GM12878 (cell line): Measurements from ENCODE around the gene ENTREP1. TPM values are rescaled to one million over a fixed set of nuclear protein-coding genes. Genes with fewer than 3 reads are reported as not detected.

ENCODE experiments used
- ATAC-seq: fragments of 200-7000 bp; cut with Tn5 transposase; 3 replicates; pipeline ENCODE4 v1.9.1; 2020; ENCODE audit warnings: mild to moderate bottlenecking, moderate library complexity
- BruUV-seq: library from RNA; stranded (reverse); fragments of 400-500 nt; replicated peaks from 2 replicates; lab custom pipeline; 2021; lab: Mats Ljungman, UMichigan
- CTCF ChIA-PET: fragments of 300-600 bp; sonication (Branson Sonifier 250); formaldehyde crosslinking; extraction: SDS; loops from one replicate; lab custom pipeline; 2021; ENCODE audit warnings: inconsistent platforms; lab: Yijun Ruan, JAX
- POLR2A ChIA-PET: fragments of 350-600 bp; formaldehyde crosslinking; extraction: SDS; loops from one replicate; lab custom pipeline; 2021; ENCODE audit warnings: inconsistent platforms; lab: Charles Lee
- RAD21 ChIA-PET: fragments of 300-600 bp; sonication (Branson Sonifier 250); formaldehyde crosslinking; loops from one replicate; lab custom pipeline; 2023; ENCODE audit warnings: antibody characterized with exemption; ENCODE audit not compliant: unreplicated experiment; lab: Charles Lee
- SMC1A ChIA-PET: fragments of 300-600 bp; sonication (Branson Sonifier 250); formaldehyde crosslinking; loops from one replicate; lab custom pipeline; 2023; ENCODE audit not compliant: unreplicated experiment, uncharacterized antibody; lab: Charles Lee
- DNase-seq: peaks from one replicate; pipeline ENCODE4 v3.0.0-alpha.2; 2011; ENCODE audit warnings: low read depth, low spot score
- FAIRE-seq: peaks from 3 replicates; lab custom pipeline; 2011; peaks lifted over from hg19 to GRCh38; lab: Jason Lieb, UNC
- H2AFZ ChIP-seq: 2 replicates; pipeline ENCODE4 v1.6.0; 2011; ENCODE audit warnings: low read depth, low read length, control low read depth; ENCODE audit not compliant: control insufficient read depth
- H3K27ac ChIP-seq: 2 replicates; pipeline ENCODE4 v1.5.1; 2011; ENCODE audit warnings: control low read depth; ENCODE audit not compliant: control insufficient read depth, insufficient read depth
- H3K27me3 ChIP-seq, 2 experiments: replicated peaks in 1 of 2; 2 replicates each; pipeline versions ENCODE4 v1.6.0 to v1.6.1; 2011; ENCODE audit warnings: low read length in 1 of 2; ENCODE audit not compliant: control insufficient read depth in 2 of 2, insufficient read depth in 2 of 2
- H3K36me3 ChIP-seq, 2 experiments: 2 replicates each; pipeline ENCODE4 v1.5.1; 2011; ENCODE audit warnings: low read length in 1 of 2; ENCODE audit not compliant: control insufficient read depth in 2 of 2, insufficient read depth in 2 of 2
- H3K4me1 ChIP-seq: 2 replicates; pipeline ENCODE4 v1.6.1; 2011; ENCODE audit warnings: mild to moderate bottlenecking, low read length, moderate library complexity, mixed read lengths; ENCODE audit not compliant: control insufficient read depth, insufficient read depth
- H3K4me2 ChIP-seq: 2 replicates; pipeline ENCODE4 v1.6.0; 2011; ENCODE audit warnings: control low read depth; ENCODE audit not compliant: control insufficient read depth, insufficient read depth
- H3K4me3 ChIP-seq: fragments of 200-600 bp; sonication (generic); 2 replicates; pipeline ENCODE4 v1.5.1; 2016
- H3K79me2 ChIP-seq: 2 replicates; pipeline ENCODE4 v1.6.0; 2011; ENCODE audit warnings: low read length; ENCODE audit not compliant: control insufficient read depth, insufficient read depth
- H3K9ac ChIP-seq: 2 replicates; pipeline ENCODE4 v1.8.0; 2011; ENCODE audit warnings: low read length, control low read depth, mixed read lengths; ENCODE audit not compliant: control insufficient read depth, insufficient read depth
- H3K9me3 ChIP-seq: replicated peaks from 3 replicates; pipeline ENCODE4 v1.5.1; 2011; ENCODE audit warnings: mild to moderate bottlenecking, low read length; ENCODE audit not compliant: control insufficient read depth, insufficient read depth
- H4K20me1 ChIP-seq: 2 replicates; pipeline ENCODE4 v1.6.0; 2011; ENCODE audit not compliant: control insufficient read depth, insufficient read depth
- BMI1 ChIP-seq: fragments of 450-650 bp; IDR thresholded peaks from 2 replicates; pipeline ENCODE4 v1.6.1; 2016; ENCODE audit warnings: mild to moderate bottlenecking, moderate library complexity, borderline replicate concordance
- EZH2 ChIP-seq: IDR thresholded peaks from 2 replicates; pipeline ENCODE4 v1.6.1; 2012; ENCODE audit warnings: low read depth, mild to moderate bottlenecking, control low read depth, inconsistent platforms, low read length, borderline replicate concordance; ENCODE audit not compliant: control insufficient read depth
- NR2C1 ChIP-seq: fragments of 450-650 bp; IDR thresholded peaks from 2 replicates; pipeline ENCODE4 v1.6.1; 2017; ENCODE audit warnings: antibody characterized with exemption, mild to moderate bottlenecking, moderate library complexity
- SUPT20H ChIP-seq: IDR thresholded peaks from 2 replicates; pipeline ENCODE4 v1.6.1; 2011; ENCODE audit warnings: low read depth, mild to moderate bottlenecking, low read length, moderate library complexity, borderline replicate concordance; ENCODE audit not compliant: control insufficient read depth
- YBX1 ChIP-seq: fragments of 450-650 bp; IDR thresholded peaks from 2 replicates; pipeline ENCODE4 v1.6.1; 2016; ENCODE audit warnings: antibody characterized with exemption
- ZNF274 ChIP-seq: IDR thresholded peaks from one replicate; pipeline ENCODE4 v1.8.0; 2011; ENCODE audit not compliant: insufficient read length, insufficient read depth
- ZNF384 ChIP-seq: IDR thresholded peaks from 2 replicates; pipeline ENCODE4 v1.6.1; 2012; ENCODE audit warnings: low read depth, mild to moderate bottlenecking, low read length, improper control_type of control experiment, borderline replicate concordance
- WGBS: methylation state at CpG from one replicate; pipeline ENCODE4 v1.1.6; 2016; ENCODE audit warnings: low lambda C conversion rate; ENCODE audit not compliant: insufficient replicate concordance, insufficient coverage; ENCODE audit errors: missing lambda C conversion rate; 5-methylcytosine and 5-hydroxymethylcytosine counted together
- in situ Hi-C: fragments of 300-500 bp; cut with MboI; formaldehyde crosslinking; loops from 9 replicates; pipeline ENCODE4 v1.14.3; 2018; ENCODE audit warnings: mixed read lengths
- intact Hi-C: fragments of 100-400 bp; cut with micrococcal nuclease; formaldehyde crosslinking; loops from one replicate; pipeline ENCODE4 v1.14.2; 2022; ENCODE audit not compliant: unreplicated experiment
- polyA plus RNA-seq, 11 experiments: library from polyadenylated mRNA; depleted of rRNA in 4 of 11; unstranded in 6 of 11; stranded (reverse) in 5 of 11; fragments of >200 nt; fragmentation: Nextera tagmentation in 4 of 11; fragmentation: Illumina TruSeq in 1 of 11; extraction: Ambion mirVana in 4 of 11; extraction: Trizol in 1 of 11; gene quantifications; 1 replicate in 1 of 11; 2 replicates in 10 of 11; pipeline versions ENCODE4 v1.2.1 to v1.2.3, GENCODE V29; 2011 to 2016; ENCODE audit warnings: inconsistent platforms in 2 of 11, missing spikeins in 2 of 11, low read depth in 1 of 11
- total RNA-seq, 4 experiments: library from RNA; depleted of rRNA in 3 of 4; stranded (reverse); fragments of >200 nt in 3 of 4; fragmentation: Illumina TruSeq in 1 of 4; extraction: Trizol in 1 of 4; gene quantifications; 2 replicates each; pipeline versions ENCODE4 v1.2.1 to v1.2.3, GENCODE V29; 2013 to 2021
- TF ChIP-seq, protein P1 (sequence below): IDR thresholded peaks from 2 replicates; pipeline ENCODE4 v1.6.1; 2011; ENCODE audit warnings: borderline replicate concordance, low read depth, mild to moderate bottlenecking, moderate library complexity, mixed read lengths, low read length; ENCODE audit not compliant: insufficient read depth; ENCODE audit errors: extremely low read length
- TF ChIP-seq, protein P2 (sequence below): IDR thresholded peaks from 2 replicates; pipeline ENCODE4 v1.6.1; 2011; ENCODE audit warnings: mild to moderate bottlenecking, low read depth, low read length, moderate library complexity; ENCODE audit not compliant: insufficient replicate concordance
- TF ChIP-seq, protein P3 (sequence below): IDR thresholded peaks from 2 replicates; pipeline ENCODE4 v1.6.1; 2012; ENCODE audit warnings: low read length, inconsistent platforms

ENTREP1 gene
- total and polyA plus RNA-seq, 10 of the 15 experiments (the other 5 are each of a cell fraction or from before 2014, with no cell fraction given), result not detected

GRCh38 chr9:69430206-69430605, 105.2 kb downstream of the ENTREP1 start:
- SMC1A ChIA-PET, result no interaction called here
- WGBS, result 11% methylated on average over 4 of the region's 4 CpGs
- no TSS peak for BruUV-seq
- RAD21 ChIA-PET, result no interaction called here
- DNase-seq (no peak), ATAC-seq (no peak)
- H3K79me2 ChIP-seq, result no peaks in the 10 kb centered on the region
- H3K9ac ChIP-seq, result no peak overlapping the region
- TF ChIP-seq ZNF384 (no peak), EZH2 (no peak), ZNF274 (no peak), NR2C1 (no peak), BMI1 (no peak), YBX1 (no peak), SUPT20H (no peak)
- TF ChIP-seq, protein P1, sequence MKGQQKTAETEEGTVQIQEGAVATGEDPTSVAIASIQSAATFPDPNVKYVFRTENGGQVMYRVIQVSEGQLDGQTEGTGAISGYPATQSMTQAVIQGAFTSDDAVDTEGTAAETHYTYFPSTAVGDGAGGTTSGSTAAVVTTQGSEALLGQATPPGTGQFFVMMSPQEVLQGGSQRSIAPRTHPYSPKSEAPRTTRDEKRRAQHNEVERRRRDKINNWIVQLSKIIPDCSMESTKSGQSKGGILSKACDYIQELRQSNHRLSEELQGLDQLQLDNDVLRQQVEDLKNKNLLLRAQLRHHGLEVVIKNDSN, result no peak
- TF ChIP-seq, protein P2, sequence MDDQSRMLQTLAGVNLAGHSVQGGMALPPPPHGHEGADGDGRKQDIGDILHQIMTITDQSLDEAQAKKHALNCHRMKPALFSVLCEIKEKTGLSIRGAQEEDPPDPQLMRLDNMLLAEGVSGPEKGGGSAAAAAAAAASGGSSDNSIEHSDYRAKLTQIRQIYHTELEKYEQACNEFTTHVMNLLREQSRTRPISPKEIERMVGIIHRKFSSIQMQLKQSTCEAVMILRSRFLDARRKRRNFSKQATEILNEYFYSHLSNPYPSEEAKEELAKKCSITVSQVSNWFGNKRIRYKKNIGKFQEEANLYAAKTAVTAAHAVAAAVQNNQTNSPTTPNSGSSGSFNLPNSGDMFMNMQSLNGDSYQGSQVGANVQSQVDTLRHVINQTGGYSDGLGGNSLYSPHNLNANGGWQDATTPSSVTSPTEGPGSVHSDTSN, result no peak
- TF ChIP-seq, protein P3, sequence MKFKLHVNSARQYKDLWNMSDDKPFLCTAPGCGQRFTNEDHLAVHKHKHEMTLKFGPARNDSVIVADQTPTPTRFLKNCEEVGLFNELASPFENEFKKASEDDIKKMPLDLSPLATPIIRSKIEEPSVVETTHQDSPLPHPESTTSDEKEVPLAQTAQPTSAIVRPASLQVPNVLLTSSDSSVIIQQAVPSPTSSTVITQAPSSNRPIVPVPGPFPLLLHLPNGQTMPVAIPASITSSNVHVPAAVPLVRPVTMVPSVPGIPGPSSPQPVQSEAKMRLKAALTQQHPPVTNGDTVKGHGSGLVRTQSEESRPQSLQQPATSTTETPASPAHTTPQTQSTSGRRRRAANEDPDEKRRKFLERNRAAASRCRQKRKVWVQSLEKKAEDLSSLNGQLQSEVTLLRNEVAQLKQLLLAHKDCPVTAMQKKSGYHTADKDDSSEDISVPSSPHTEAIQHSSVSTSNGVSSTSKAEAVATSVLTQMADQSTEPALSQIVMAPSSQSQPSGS, result no peak
- TF ChIP-seq, all 136 proteins: peak for 0
- ChIA-PET CTCF (interaction anchor here (0.9 kb wide), 1 partner anchor 8 kb away, joined by 5 read pairs; no protein-coding TSS in a partner anchor), POLR2A (no interaction called here)
- H3K4me3 ChIP-seq, result no peak overlapping the region
- H3K27ac ChIP-seq, result no peak overlapping the region
- H3K4me2 ChIP-seq, result no peak overlapping the region
- no peak overlapping the region for H2AFZ ChIP-seq
- intact Hi-C loops (no loop called here), in situ Hi-C loops (no loop called here)
- FAIRE-seq, result no peak
- peaks cover 0 to 3% of the 10 kb centered on the region in 2 experiments; a peak in 2 of 4 replicates for H3K27me3 ChIP-seq
- H4K20me1 ChIP-seq, result no peaks in the 10 kb centered on the region
- no peaks in the 10 kb centered on the region for H3K9me3 ChIP-seq
- no peaks in the 10 kb centered on the region for H3K4me1 ChIP-seq
- H3K36me3 ChIP-seq, result no peaks in the 10 kb centered on the region
